Measurements from ENCODE around the gene NKAIN2. TPM values are rescaled to one million over a fixed set of nuclear protein-coding genes. Genes with fewer than 3 reads are reported as not detected.

NKAIN2 gene
- total and polyA plus RNA-seq, 8 donors, result 0.02 to 0.09 TPM; not detected in 6

DNA sequence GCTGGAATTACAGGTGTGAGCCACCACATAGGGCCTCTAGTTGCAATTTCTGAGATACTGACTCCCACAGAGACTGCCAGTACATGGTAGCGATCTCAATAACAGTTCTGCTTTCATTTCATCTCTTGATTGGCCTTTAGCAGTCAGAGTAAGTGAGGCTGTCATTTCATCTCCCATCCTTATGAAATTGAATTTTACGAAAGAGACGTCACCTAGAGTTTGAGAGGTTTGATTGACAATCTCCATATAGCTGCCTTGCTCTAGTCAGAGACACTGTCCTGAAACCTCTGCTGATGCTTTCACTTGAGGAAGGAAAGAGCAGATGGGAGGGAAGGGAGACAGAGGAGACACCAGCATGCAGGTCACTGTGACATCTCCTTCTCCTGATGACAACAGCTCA is 466.1 kb downstream of the NKAIN2 start:
- no peak overlapping the region for H3K27ac ChIP-seq
- FAIRE-seq, result no peak
- H3K27me3 ChIP-seq, result no peaks in the 10 kb centered on the region
- no peaks in the 10 kb centered on the region for H3K9me3 ChIP-seq
- 74 to 93% methylated on average over 3 of the region's 3 CpGs for WGBS, 2 donors
- H3K4me1 ChIP-seq, result no peaks in the 10 kb centered on the region
- no peak overlapping the region for H3K4me3 ChIP-seq
- TF ChIP-seq, protein P1, sequence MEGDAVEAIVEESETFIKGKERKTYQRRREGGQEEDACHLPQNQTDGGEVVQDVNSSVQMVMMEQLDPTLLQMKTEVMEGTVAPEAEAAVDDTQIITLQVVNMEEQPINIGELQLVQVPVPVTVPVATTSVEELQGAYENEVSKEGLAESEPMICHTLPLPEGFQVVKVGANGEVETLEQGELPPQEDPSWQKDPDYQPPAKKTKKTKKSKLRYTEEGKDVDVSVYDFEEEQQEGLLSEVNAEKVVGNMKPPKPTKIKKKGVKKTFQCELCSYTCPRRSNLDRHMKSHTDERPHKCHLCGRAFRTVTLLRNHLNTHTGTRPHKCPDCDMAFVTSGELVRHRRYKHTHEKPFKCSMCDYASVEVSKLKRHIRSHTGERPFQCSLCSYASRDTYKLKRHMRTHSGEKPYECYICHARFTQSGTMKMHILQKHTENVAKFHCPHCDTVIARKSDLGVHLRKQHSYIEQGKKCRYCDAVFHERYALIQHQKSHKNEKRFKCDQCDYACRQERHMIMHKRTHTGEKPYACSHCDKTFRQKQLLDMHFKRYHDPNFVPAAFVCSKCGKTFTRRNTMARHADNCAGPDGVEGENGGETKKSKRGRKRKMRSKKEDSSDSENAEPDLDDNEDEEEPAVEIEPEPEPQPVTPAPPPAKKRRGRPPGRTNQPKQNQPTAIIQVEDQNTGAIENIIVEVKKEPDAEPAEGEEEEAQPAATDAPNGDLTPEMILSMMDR (IDR thresholded peaks at IDR 0.05), result no peak
- H3K36me3 ChIP-seq, result no peaks in the 10 kb centered on the region
- no peak for DNase-seq
- intact Hi-C loops (cut with DNase I), result no loop called here
- ATAC-seq, result no peak

DNA sequence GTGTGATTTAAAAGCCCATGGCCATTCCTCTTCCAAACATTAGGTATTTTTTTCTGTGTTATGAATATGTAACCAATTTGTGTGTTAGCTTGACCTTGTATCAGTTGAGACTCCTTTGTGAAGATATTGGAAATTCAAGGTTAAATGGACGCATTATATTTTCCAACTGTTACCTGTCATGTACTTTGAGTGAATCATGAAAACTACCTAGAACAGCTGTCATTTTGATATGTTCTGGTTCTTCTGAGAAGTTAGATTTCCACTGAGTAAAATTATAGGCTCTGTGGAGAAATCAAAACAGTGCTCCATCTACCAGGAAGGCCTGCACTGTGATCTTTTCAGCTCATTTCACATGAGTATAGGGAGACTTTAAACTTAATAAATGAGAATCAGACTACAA is 470.0 kb downstream of the NKAIN2 start:
- Histone ChIP-seq H3K9me3 (no peaks in the 10 kb centered on the region), H3K27ac (no peak overlapping the region), H3K4me3 (no peak overlapping the region), H3K36me3 (no peaks in the 10 kb centered on the region), H3K27me3 (no peaks in the 10 kb centered on the region), H3K4me1 (no peaks in the 10 kb centered on the region)
- TF ChIP-seq, protein P1 (IDR thresholded peaks at IDR 0.05), result no peak
- ATAC-seq (no peak), FAIRE-seq (no peak), DNase-seq (no peak)
- intact Hi-C loops (cut with DNase I), result no loop called here
- WGBS, 2 donors, result 19 to 28% methylated on average over 1 of the region's 1 CpG

DNA sequence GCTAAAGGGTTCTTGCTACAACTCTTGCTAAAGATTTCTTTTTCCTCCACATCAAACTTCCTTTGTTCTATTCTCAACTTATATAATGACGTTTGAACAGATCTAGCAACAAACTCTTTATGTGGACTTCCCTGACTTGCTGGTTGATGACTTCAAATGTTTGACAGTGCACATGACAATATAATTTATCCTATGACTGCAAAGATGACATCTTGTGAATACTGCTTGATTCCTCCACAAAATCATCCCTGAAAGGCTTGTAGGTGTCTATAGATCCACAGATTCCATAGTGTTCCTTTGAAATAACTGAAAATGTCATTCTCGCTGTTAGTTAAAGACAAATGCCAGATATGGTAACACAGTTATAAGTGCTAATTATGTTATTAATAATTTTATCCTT is 478.9 kb downstream of the NKAIN2 start:
- FAIRE-seq (no peak), DNase-seq (no peak), ATAC-seq (no peak)
- Histone ChIP-seq H3K36me3 (no peaks in the 10 kb centered on the region), H3K4me3 (no peak overlapping the region), H3K4me1 (no peaks in the 10 kb centered on the region), H3K9me3 (no peaks in the 10 kb centered on the region), H3K27ac (no peak overlapping the region), H3K27me3 (no peaks in the 10 kb centered on the region)
- 59 to 63% methylated on average over 2 of the region's 2 CpGs for WGBS, 2 donors
- TF ChIP-seq, protein P1 (IDR thresholded peaks at IDR 0.05), result no peak
- intact Hi-C loops (cut with DNase I), result no loop called here

DNA sequence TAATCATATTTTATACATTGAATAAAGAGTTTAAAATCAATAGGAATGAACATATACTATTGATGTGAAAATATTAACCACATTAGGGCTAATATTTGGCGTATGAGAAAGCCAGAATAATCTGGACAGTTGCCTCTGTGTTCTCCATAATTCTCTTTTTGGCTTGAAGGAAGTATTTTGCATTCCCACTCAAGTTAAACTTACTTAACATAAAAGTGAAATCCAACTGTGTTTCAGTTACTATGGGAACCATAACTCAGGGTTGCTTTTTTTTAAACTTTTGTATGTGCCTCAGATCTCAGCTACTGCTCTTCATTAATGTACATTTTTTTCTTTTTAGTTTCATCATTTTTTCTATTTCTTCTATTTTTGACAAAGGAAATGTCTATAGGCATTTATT is 479.8 kb downstream of the NKAIN2 start:
- FAIRE-seq (no peak), ATAC-seq (no peak), DNase-seq (no peak)
- Histone ChIP-seq H3K9me3 (no peaks in the 10 kb centered on the region), H3K4me1 (no peaks in the 10 kb centered on the region), H3K27ac (no peak overlapping the region), H3K36me3 (no peaks in the 10 kb centered on the region), H3K4me3 (no peak overlapping the region), H3K27me3 (no peaks in the 10 kb centered on the region)
- whole genome bisulfite sequencing, 2 donors, result 34 to 47% methylated on average over 1 of the region's 1 CpG
- intact Hi-C loops (cut with DNase I), result no loop called here
- TF ChIP-seq, protein P1 (IDR thresholded peaks at IDR 0.05), result no peak

DNA sequence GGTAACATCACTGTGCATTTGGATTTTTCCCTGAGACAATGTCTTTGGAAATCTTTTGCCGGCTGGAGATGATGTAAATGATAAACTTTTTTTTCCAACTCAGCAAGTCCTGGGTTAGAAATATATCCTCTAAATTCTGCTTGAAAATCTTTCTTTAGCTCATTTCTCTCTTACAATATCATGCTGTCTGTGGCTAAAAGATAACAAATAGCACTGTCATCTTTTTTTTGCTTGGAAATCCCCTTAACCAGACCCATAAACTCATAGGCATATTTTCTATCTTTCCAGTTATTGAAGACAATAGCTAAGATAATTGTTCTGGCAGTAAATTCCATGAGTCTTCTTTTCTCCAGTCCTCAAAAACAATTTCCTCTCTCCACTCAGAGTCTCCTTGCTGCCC is 481.5 kb downstream of the NKAIN2 start:
- Histone ChIP-seq H3K27ac (no peak overlapping the region), H3K27me3 (no peaks in the 10 kb centered on the region), H3K9me3 (no peaks in the 10 kb centered on the region), H3K36me3 (no peaks in the 10 kb centered on the region), H3K4me1 (no peaks in the 10 kb centered on the region), H3K4me3 (no peak overlapping the region)
- TF ChIP-seq, protein P1 (IDR thresholded peaks at IDR 0.05), result no peak
- DNase-seq, result no peak
- no peak for FAIRE-seq
- no peak for ATAC-seq
- whole genome bisulfite sequencing, 2 donors, result 76 to 86% methylated on average over 1 of the region's 1 CpG
- intact Hi-C loops (cut with DNase I), result no loop called here
